Keratinocyte (primary cell): ENCODE data around the gene ZDHHC12. TPM values are rescaled to one million over a fixed set of nuclear protein-coding genes. Genes with fewer than 3 reads are reported as not detected.

Source experiments
- DNase-seq: peaks from one replicate; pipeline ENCODE4 v3.0.0-alpha.2; 2011; ENCODE audit warnings: low read depth, missing footprints, low spot score
- FAIRE-seq: peaks from 2 replicates; lab custom pipeline; 2011; peaks lifted over from hg19 to GRCh38; lab: Jason Lieb, UNC
- H2AFZ ChIP-seq: 2 replicates; pipeline ENCODE4 v1.6.0; 2012; ENCODE audit warnings: low read length, control low read depth, inconsistent platforms; ENCODE audit not compliant: control insufficient read depth
- H3K27ac ChIP-seq: 2 replicates; pipeline ENCODE4 v1.5.1; 2011; ENCODE audit warnings: low read length; ENCODE audit not compliant: control insufficient read depth, insufficient read depth
- H3K27me3 ChIP-seq: 3 replicates; pipeline ENCODE4 v1.6.0; 2011; ENCODE audit warnings: low read length; ENCODE audit not compliant: control insufficient read depth, insufficient read depth; ENCODE audit errors: extremely low read depth
- H3K36me3 ChIP-seq, 2 experiments: 2 replicates in 1 of 2; 3 replicates in 1 of 2; pipeline ENCODE4 v1.5.1; 2011; ENCODE audit warnings: low read length in 2 of 2, mild to moderate bottlenecking in 1 of 2; ENCODE audit not compliant: control insufficient read depth in 2 of 2, insufficient read depth in 2 of 2; ENCODE audit errors: extremely low read depth in 1 of 2
- H3K4me1 ChIP-seq: 3 replicates; pipeline ENCODE4 v1.5.1; 2011; ENCODE audit warnings: low read length; ENCODE audit not compliant: control insufficient read depth, insufficient read depth; ENCODE audit errors: extremely low read depth
- H3K4me2 ChIP-seq: 3 replicates; pipeline ENCODE4 v1.6.0; 2011; ENCODE audit warnings: low read depth, low read length; ENCODE audit not compliant: control insufficient read depth, insufficient read depth; ENCODE audit errors: extremely low read depth
- H3K4me3 ChIP-seq, 3 experiments: fragments of 200-600 bp in 1 of 3; sonication (generic) in 1 of 3; 2 replicates in 2 of 3; 3 replicates in 1 of 3; pipeline ENCODE4 v1.5.1; 2011 to 2016; ENCODE audit warnings: low read length in 3 of 3, mild to moderate bottlenecking in 3 of 3, control low read depth in 2 of 3, inconsistent platforms in 1 of 3, low read depth in 1 of 3, mixed read lengths in 1 of 3, mixed run types in 1 of 3, moderate library complexity in 1 of 3; ENCODE audit not compliant: control insufficient read depth in 2 of 3, insufficient read depth in 2 of 3; ENCODE audit errors: extremely low read depth in 1 of 3
- H3K79me2 ChIP-seq: 2 replicates; pipeline ENCODE4 v1.6.0; 2012; ENCODE audit warnings: low read length; ENCODE audit not compliant: control insufficient read depth, insufficient read depth
- H3K9ac ChIP-seq: 3 replicates; pipeline ENCODE4 v1.6.0; 2011; ENCODE audit warnings: low read length; ENCODE audit not compliant: control insufficient read depth, insufficient read depth; ENCODE audit errors: extremely low read depth
- H3K9me1 ChIP-seq: 3 replicates; pipeline ENCODE4 v1.6.0; 2011; ENCODE audit warnings: low read length; ENCODE audit not compliant: control insufficient read depth, insufficient read depth; ENCODE audit errors: extremely low read depth
- H3K9me3 ChIP-seq: 2 replicates; pipeline ENCODE4 v1.5.1; 2012; ENCODE audit warnings: low read depth, low read length; ENCODE audit not compliant: control insufficient read depth
- H4K20me1 ChIP-seq: 3 replicates; pipeline ENCODE4 v1.6.0; 2011; ENCODE audit warnings: low read length; ENCODE audit not compliant: control insufficient read depth, insufficient read depth; ENCODE audit errors: extremely low read depth
- EZH2 ChIP-seq: IDR thresholded peaks from one replicate; pipeline ENCODE4 v1.6.1; 2012; ENCODE audit warnings: inconsistent platforms, mild to moderate bottlenecking, low read length, moderate library complexity
- dilution Hi-C: fragments of 300-500 bp; cut with MboI; formaldehyde crosslinking; loops from one replicate; pipeline ENCODE4 v1.7.0; 2020; ENCODE audit warnings: low sequenced_read_pairs; ENCODE audit not compliant: extremely low pct_ligation_motif_present
- polyA plus RNA-seq, 5 experiments: library from polyadenylated mRNA; depleted of rRNA in 3 of 5; stranded (reverse) in 3 of 5; stranded (forward) in 1 of 5; unstranded in 1 of 5; fragments of >200 nt; gene quantifications; 1 replicate in 1 of 5; 2 replicates in 3 of 5; 3 replicates in 1 of 5; pipeline versions ENCODE4 v1.2.1 to v1.2.3, GENCODE V29; 2011 to 2012; ENCODE audit warnings: missing spikeins in 2 of 5, low read depth in 1 of 5, low replicate concordance in 1 of 5
- TF ChIP-seq, protein P1 (sequence below), 3 experiments: IDR thresholded peaks in 1 of 3; conservative IDR thresholded peaks in 1 of 3; optimal IDR thresholded peaks in 1 of 3; 2 replicates in 2 of 3; 3 replicates in 1 of 3; pipeline versions ENCODE3 to v1.5.1; 2011; ENCODE audit warnings: low read length in 3 of 3, mild to moderate bottlenecking in 3 of 3, moderate library complexity in 2 of 3, control low read depth in 1 of 3, inconsistent platforms in 1 of 3; ENCODE audit not compliant: insufficient read depth in 2 of 3; ENCODE audit errors: extremely low read depth in 1 of 3

ZDHHC12 gene
- polyA plus RNA-seq, 1 donor (not counting 4 experiments of a cell fraction or from before 2014, with no cell fraction given): 24.1 TPM

GRCh38 chr9:128687453-128687852 is 36.5 kb downstream of the ZDHHC12 start:
- H3K4me1 ChIP-seq: peaks cover 38% of the 10 kb centered on the region

DNA sequence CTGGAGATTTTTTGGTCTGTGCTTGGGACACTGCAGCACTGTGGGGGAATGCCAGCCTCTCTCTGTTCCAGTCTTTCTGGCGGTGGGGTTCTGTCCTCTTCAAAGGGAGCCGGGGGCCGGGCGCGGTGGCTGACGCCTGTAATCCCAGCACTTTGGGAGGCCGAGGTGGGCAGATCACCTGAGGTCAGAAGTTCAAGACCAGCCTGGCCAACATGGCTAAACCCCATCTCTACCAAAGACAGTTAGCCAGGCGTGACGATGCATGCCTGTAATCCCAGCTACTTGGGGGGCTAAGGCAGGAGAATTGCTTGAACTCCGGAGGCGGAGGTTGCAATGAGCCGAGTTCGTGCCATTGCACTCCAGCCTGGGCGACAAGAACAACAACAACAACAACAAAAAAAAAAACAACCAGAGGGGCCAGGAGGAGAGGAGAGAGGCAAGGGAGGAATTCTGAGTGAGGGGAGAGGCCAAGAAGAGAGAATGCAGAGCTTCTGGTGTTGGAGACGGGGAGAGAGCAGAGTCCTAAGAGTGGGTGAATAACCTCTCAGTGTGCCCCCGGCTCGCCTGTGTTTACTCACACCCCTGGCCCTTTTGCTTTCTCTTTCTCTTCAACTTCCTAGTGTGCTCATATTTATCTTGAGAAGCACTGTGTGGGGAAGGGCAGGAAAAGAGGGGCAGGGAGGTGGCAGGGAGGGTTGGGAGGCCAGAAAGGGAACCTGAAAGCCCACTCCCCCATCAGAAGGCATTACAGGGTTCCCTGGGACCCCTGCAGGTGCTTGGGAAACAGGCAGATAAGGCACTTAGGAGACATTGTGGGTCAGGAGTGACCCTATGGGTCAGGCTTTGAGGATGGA is 38.1 kb downstream of the ZDHHC12 start:
- peaks cover 1 to 15% of the 10 kb centered on the region in 2 experiments for H3K36me3 ChIP-seq
- H3K27ac ChIP-seq: peak overlapping the region; percentile 99
- peaks cover 32% of the 10 kb centered on the region for H3K4me1 ChIP-seq
- H3K79me2 ChIP-seq: peaks cover 59% of the 10 kb centered on the region
- peak overlapping the region; percentile 85 for H3K4me2 ChIP-seq
- H3K9ac ChIP-seq: peak overlapping the region; percentile 99
- no peak for FAIRE-seq
- peaks cover 4% of the 10 kb centered on the region for H4K20me1 ChIP-seq
- no peak for TF ChIP-seq EZH2
- TF ChIP-seq, protein P1, sequence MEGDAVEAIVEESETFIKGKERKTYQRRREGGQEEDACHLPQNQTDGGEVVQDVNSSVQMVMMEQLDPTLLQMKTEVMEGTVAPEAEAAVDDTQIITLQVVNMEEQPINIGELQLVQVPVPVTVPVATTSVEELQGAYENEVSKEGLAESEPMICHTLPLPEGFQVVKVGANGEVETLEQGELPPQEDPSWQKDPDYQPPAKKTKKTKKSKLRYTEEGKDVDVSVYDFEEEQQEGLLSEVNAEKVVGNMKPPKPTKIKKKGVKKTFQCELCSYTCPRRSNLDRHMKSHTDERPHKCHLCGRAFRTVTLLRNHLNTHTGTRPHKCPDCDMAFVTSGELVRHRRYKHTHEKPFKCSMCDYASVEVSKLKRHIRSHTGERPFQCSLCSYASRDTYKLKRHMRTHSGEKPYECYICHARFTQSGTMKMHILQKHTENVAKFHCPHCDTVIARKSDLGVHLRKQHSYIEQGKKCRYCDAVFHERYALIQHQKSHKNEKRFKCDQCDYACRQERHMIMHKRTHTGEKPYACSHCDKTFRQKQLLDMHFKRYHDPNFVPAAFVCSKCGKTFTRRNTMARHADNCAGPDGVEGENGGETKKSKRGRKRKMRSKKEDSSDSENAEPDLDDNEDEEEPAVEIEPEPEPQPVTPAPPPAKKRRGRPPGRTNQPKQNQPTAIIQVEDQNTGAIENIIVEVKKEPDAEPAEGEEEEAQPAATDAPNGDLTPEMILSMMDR (optimal IDR thresholded peaks at IDR 0.05 in 1 of 3, IDR thresholded peaks at IDR 0.05 in 1 of 3, conservative IDR thresholded peaks at IDR 0.05 in 1 of 3; ENCODE audit: extremely low read depth in 1 of 3, insufficient read depth in 2 of 3, low read length in 3 of 3): no peak
- no peak overlapping the region for H2AFZ ChIP-seq
- dilution Hi-C loops: no loop called here
- no peak for DNase-seq
- H3K4me3 ChIP-seq: peak overlapping the region; percentile 54 to 98 (median 78)
- H3K9me1 ChIP-seq: no peaks in the 10 kb centered on the region
- no peaks in the 10 kb centered on the region for H3K9me3 ChIP-seq
- H3K27me3 ChIP-seq: no peaks in the 10 kb centered on the region

More at GRCh38 chr9:128687453-128687852, 36.5 kb downstream of the ZDHHC12 start:
- peaks cover 67% of the 10 kb centered on the region for H3K79me2 ChIP-seq
- peaks cover 3 to 17% of the 10 kb centered on the region in 2 experiments for H3K36me3 ChIP-seq
- DNase-seq: no peak
- dilution Hi-C loops: no loop called here
- no peak overlapping the region for H3K4me3 ChIP-seq
- H4K20me1 ChIP-seq: peaks cover 4% of the 10 kb centered on the region
- H3K27me3 ChIP-seq: no peaks in the 10 kb centered on the region
- H3K9ac ChIP-seq: no peak overlapping the region
- no peaks in the 10 kb centered on the region for H3K9me1 ChIP-seq
- no peak overlapping the region for H3K27ac ChIP-seq
- peak overlapping the region; percentile 85 for H3K4me2 ChIP-seq
- TF ChIP-seq EZH2: no peak
- TF ChIP-seq, protein P1 (optimal IDR thresholded peaks at IDR 0.05 in 1 of 3, IDR thresholded peaks at IDR 0.05 in 1 of 3, conservative IDR thresholded peaks at IDR 0.05 in 1 of 3; ENCODE audit: extremely low read depth in 1 of 3, insufficient read depth in 2 of 3, low read length in 3 of 3): no peak
- H2AFZ ChIP-seq: no peak overlapping the region
- FAIRE-seq: no peak
- H3K9me3 ChIP-seq: no peaks in the 10 kb centered on the region
